AG09309 (cell line): ENCODE results near the gene ADGRE1.

Source experiments
- DNase-seq: peaks from one replicate; pipeline ENCODE4 v3.0.0-alpha.2; 2010; ENCODE audit warnings: low read depth
- H3K4me3 ChIP-seq: 2 replicates; pipeline ENCODE4 v1.5.1; 2011; ENCODE audit warnings: mild to moderate bottlenecking, low read depth, low read length, moderate library complexity; ENCODE audit not compliant: control insufficient read depth
- TF ChIP-seq, protein P1 (sequence below): IDR thresholded peaks from 2 replicates; pipeline ENCODE4 v1.5.1; 2011; ENCODE audit warnings: mild to moderate bottlenecking, low read depth, low read length, inconsistent platforms; ENCODE audit not compliant: insufficient read depth, control insufficient read depth; ENCODE audit errors: missing control alignments

ADGRE1 gene

DNA sequence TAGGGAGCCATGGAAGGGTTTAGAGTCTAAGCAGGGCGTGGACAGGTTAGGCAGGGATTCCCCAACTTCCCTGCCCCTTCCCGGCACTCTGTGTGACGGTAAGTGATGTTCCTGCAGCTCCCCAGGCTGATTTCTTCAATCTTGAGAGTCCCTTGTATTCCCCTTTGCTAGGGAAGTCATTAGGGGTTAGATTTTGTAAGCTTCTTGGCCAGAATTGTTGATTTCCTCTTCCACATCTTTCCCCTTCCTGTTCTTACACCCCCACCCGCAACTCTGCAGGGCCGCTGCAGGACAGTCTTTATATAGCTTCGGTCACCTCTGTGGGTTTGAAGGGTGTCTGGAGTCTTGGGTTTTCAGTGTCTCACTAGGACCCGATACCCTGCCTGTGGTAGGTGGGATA lies 10.6 kb upstream of the ADGRE1 start:
- TF ChIP-seq, protein P1, sequence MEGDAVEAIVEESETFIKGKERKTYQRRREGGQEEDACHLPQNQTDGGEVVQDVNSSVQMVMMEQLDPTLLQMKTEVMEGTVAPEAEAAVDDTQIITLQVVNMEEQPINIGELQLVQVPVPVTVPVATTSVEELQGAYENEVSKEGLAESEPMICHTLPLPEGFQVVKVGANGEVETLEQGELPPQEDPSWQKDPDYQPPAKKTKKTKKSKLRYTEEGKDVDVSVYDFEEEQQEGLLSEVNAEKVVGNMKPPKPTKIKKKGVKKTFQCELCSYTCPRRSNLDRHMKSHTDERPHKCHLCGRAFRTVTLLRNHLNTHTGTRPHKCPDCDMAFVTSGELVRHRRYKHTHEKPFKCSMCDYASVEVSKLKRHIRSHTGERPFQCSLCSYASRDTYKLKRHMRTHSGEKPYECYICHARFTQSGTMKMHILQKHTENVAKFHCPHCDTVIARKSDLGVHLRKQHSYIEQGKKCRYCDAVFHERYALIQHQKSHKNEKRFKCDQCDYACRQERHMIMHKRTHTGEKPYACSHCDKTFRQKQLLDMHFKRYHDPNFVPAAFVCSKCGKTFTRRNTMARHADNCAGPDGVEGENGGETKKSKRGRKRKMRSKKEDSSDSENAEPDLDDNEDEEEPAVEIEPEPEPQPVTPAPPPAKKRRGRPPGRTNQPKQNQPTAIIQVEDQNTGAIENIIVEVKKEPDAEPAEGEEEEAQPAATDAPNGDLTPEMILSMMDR = no peak
- DNase-seq = no peak
- H3K4me3 ChIP-seq = no peak overlapping the region

DNA sequence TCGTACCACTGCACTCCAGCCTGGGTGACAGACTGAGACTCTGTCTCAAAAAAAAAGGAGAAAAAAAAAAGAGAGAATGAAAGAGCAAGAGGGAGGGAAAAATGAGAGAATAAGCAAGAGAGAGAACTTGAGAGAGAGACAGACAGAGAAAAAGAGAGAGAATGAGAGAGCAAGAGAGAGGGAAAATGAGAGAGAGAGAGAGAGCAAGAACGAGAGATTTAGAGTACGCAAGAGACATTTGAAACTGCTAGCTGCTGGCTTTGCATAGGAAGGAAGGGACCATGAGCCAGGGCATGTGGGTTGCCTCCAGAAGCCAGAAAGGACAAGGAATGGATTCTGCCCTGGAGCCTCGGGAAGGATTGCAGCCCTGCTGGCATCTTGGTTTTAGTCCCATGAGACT lies 9.6 kb upstream of the ADGRE1 start:
- no peak overlapping the region for H3K4me3 ChIP-seq
- DNase-seq = no peak
- TF ChIP-seq, protein P1 = no peak

DNA sequence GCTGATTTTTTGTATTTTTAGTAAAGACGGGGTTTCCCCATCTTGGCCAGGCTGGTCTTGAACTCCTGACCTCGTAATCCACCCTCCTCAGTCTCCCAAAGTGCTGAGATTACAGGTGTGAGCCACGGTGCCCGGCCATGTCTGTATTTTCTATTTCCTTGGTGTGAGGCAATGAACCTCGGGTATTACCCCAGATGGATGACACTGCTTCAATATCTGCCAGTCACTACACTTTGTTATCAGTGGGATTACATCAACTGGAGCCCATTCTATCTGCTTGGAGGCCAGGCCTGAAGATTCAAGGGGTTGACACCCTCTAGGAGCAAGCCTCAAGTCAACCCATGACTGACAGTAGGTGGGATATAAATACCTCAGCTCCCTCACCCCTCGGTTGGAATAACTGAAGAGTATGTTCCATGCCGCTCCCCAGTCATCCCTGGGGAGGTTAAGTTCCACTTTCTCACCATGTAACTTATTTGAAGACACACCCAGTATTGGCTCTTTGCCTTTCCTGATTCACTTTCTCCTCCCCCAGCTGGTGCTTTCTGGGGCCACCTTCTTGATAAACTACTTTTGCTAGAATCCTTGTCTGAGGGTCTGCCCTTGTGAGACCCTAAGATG lies 992 bp upstream of the ADGRE1 start:
- TF ChIP-seq, protein P1 = no peak
- DNase-seq = no peak

DNA sequence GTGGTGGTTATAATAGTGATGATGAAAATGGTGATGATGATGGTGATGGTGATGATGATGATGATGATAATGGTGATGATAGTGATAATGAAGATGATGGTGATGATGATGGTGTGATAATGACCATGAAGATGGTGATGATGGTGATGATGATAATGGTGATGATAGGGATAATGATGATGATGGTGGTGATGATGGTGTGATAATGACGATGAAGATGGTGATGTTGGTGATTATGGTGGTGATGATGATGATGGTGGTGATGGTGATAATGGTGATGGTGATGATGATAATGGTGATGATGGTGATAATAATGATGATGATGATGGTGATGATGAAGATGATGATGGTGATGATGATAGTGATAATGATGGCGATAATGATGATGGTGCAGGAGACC lies 1.6 kb downstream of the ADGRE1 start:
- no peak overlapping the region for H3K4me3 ChIP-seq
- TF ChIP-seq, protein P1 = no peak
- DNase-seq = no peak

More for the DNA sequence above, 992 bp upstream of the ADGRE1 start:
- H3K4me3 ChIP-seq = no peak overlapping the region

DNA sequence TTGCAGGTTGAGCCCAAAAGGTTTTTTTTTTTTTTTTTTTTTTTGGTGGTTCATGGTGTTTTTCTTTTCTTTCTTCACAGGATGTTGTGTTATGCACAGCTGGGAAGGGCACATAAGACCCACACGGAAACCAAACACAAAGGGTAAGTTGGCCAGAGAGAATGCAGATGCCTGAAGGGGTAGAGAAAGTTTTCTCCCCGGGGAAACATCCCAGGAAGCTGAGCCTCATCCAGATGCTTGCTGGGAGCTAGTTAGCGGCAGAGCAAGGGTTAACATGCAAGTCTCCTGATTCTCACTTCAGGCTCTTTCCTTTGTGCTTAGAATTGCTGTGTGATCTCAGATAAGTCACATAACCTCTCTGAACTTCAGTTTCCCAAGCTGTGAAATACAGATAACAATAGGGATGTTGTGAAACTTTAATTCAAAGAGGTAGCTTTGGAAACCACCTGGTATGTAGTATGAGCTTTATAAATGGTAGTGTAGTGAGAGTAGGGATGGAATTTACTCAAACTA lies 3.1 kb downstream of the ADGRE1 start:
- H3K4me3 ChIP-seq = no peak overlapping the region
- TF ChIP-seq, protein P1 = no peak
- no peak for DNase-seq

DNA sequence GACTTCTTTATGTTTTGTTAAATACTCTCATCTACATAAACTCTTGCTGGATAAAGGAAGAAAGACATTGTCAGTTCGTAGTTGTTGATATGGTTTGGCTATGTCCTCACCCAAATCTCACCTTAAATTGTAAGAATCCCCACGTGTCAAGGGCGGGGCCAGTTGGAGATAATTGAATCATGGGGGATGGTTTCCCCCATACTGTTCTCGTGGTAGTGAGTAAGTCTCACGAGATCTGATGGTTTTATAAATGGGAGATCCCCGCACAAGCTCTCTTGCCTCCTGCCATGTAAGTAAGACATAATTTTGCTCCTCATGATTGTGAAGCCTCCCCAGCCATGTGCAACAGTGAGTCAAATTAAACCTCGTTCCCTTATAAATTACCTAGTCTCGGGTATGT lies 3.6 kb downstream of the ADGRE1 start:
- TF ChIP-seq, protein P1 = no peak
- H3K4me3 ChIP-seq = no peak overlapping the region
- no peak for DNase-seq
